ENCODE measurements around the gene CARM1. TPM values are rescaled to one million over a fixed set of nuclear protein-coding genes. Genes with fewer than 3 reads are reported as not detected.

Gene CARM1
- total RNA-seq, 1 donor from 2014 or later, result 29.3 TPM

GRCh38 chr19:10919352-10920287 is 48.3 kb downstream of the CARM1 start:
- no peak for TF ChIP-seq CTCF (conservative IDR thresholded peaks at IDR 0.05; ENCODE audit: low read depth, low read length)
- DNase-seq (ENCODE audit: low read depth), result no peak
- H3K4me3 ChIP-seq (ENCODE audit: low read depth, low read length), result no peak overlapping the region

GRCh38 chr19:10920288-10920655 is 48.9 kb downstream of the CARM1 start:
- DNase-seq (ENCODE audit: low read depth), result no peak

GRCh38 chr19:10920781-10921180 is 49.4 kb downstream of the CARM1 start:
- no peak for TF ChIP-seq CTCF (conservative IDR thresholded peaks at IDR 0.05; ENCODE audit: low read depth, low read length)
- no peak overlapping the region for H3K4me3 ChIP-seq (ENCODE audit: low read depth, low read length)
- no peak for DNase-seq (ENCODE audit: low read depth)

More at GRCh38 chr19:10920288-10920655, 48.9 kb downstream of the CARM1 start:
- TF ChIP-seq CTCF (conservative IDR thresholded peaks at IDR 0.05; ENCODE audit: low read depth, low read length), result no peak
- no peak overlapping the region for H3K4me3 ChIP-seq (ENCODE audit: low read depth, low read length)

GRCh38 chr19:10921199-10921909 is 50.0 kb downstream of the CARM1 start:
- no peak overlapping the region for H3K4me3 ChIP-seq (ENCODE audit: low read depth, low read length)
- no peak for TF ChIP-seq CTCF (conservative IDR thresholded peaks at IDR 0.05; ENCODE audit: low read depth, low read length)
- DNase-seq (ENCODE audit: low read depth), result no peak

- no peak for DNase-seq (ENCODE audit: low read depth)
- no peak for TF ChIP-seq CTCF (conservative IDR thresholded peaks at IDR 0.05; ENCODE audit: low read depth, low read length)
- H3K4me3 ChIP-seq (ENCODE audit: low read depth, low read length), result no peak overlapping the region
Observed at GRCh38 chr19:10921910-10922637, 50.7 kb downstream of the CARM1 start.

- TF ChIP-seq CTCF (conservative IDR thresholded peaks at IDR 0.05; ENCODE audit: low read depth, low read length), result no peak
- no peak for DNase-seq (ENCODE audit: low read depth)
- H3K4me3 ChIP-seq (ENCODE audit: low read depth, low read length), result no peak overlapping the region
Observed at GRCh38 chr19:10922638-10923014, 51.3 kb downstream of the CARM1 start.

All from epithelial cell of proximal tubule (primary cell).